ENCODE data around the gene FAR1. TPM values are rescaled to one million over a fixed set of nuclear protein-coding genes. Genes with fewer than 3 reads are reported as not detected.

Gene FAR1
- total and polyA plus RNA-seq, 12 donors = 13.7 to 51.0 (median 37.9) TPM

GRCh38 chr11:13695886-13696285 lies 27.4 kb downstream of the FAR1 start:
- H3K27me3 ChIP-seq = no peaks in the 10 kb centered on the region
- H3K36me3 ChIP-seq (replicated peaks in 1 of 2) = peaks cover 0 to 7% of the 10 kb centered on the region in 2 donors
- peaks cover 0 to 18% of the 10 kb centered on the region in 2 donors for H3K4me1 ChIP-seq (replicated peaks in 1 of 2)
- H3K27ac ChIP-seq = no peak overlapping the region
- DNase-seq = no peak
- H3K9me3 ChIP-seq (replicated peaks in 1 of 3) = no peaks in the 10 kb centered on the region
- intact Hi-C loops (cut with DNase I) = no loop called here
- no peak for TF ChIP-seq POLR2A (IDR thresholded peaks at IDR 0.05)
- no peak for TF ChIP-seq CTCF (IDR thresholded peaks at IDR 0.05)
- no peak overlapping the region for H3K4me3 ChIP-seq

- Histone ChIP-seq H3K4me1 (replicated peaks in 1 of 2) (peaks cover 0 to 18% of the 10 kb centered on the region in 2 donors), H3K36me3 (replicated peaks in 1 of 2) (peaks cover 0 to 14% of the 10 kb centered on the region in 2 donors), H3K4me3 (no peak overlapping the region), H3K9me3 (replicated peaks in 1 of 3) (no peaks in the 10 kb centered on the region), H3K27me3 (no peaks in the 10 kb centered on the region), H3K27ac (no peak overlapping the region)
- no peak for DNase-seq
- intact Hi-C loops (cut with DNase I) = no loop called here
- TF ChIP-seq POLR2A (IDR thresholded peaks at IDR 0.05) = no peak
- no peak for TF ChIP-seq CTCF (IDR thresholded peaks at IDR 0.05)
- WGBS, 4 donors = 92 to 100% (median 97%) methylated on average over 1 of the region's 1 CpG
Observed at GRCh38 chr11:13697710-13698109, 29.2 kb downstream of the FAR1 start.

GRCh38 chr11:13698132-13698531 lies 29.7 kb downstream of the FAR1 start:
- WGBS, 4 donors = 86 to 89% (median 88%) methylated on average over 2 of the region's 2 CpGs
- intact Hi-C loops (cut with DNase I) = no loop called here
- TF ChIP-seq POLR2A (IDR thresholded peaks at IDR 0.05) (no peak), CTCF (IDR thresholded peaks at IDR 0.05) (no peak)
- H3K9me3 ChIP-seq (replicated peaks in 1 of 3) = no peaks in the 10 kb centered on the region
- H3K4me3 ChIP-seq = no peak overlapping the region
- no peak for DNase-seq
- no peak overlapping the region for H3K27ac ChIP-seq
- no peaks in the 10 kb centered on the region for H3K27me3 ChIP-seq
- peaks cover 0 to 14% of the 10 kb centered on the region in 2 donors for H3K36me3 ChIP-seq (replicated peaks in 1 of 2)
- peaks cover 0 to 17% of the 10 kb centered on the region in 2 donors for H3K4me1 ChIP-seq (replicated peaks in 1 of 2)

GRCh38 chr11:13699041-13699440 lies 30.6 kb downstream of the FAR1 start:
- no peak for DNase-seq
- no peak overlapping the region for H3K4me3 ChIP-seq

More at GRCh38 chr11:13699041-13699440, 30.6 kb downstream of the FAR1 start:
- H3K36me3 ChIP-seq (replicated peaks in 1 of 2) = peaks cover 0 to 14% of the 10 kb centered on the region in 2 donors
- no peaks in the 10 kb centered on the region for H3K27me3 ChIP-seq
- intact Hi-C loops (cut with DNase I) = no loop called here
- WGBS, 4 donors = 92 to 96% (median 95%) methylated on average over 2 of the region's 2 CpGs
- H3K27ac ChIP-seq = no peak overlapping the region
- TF ChIP-seq POLR2A (IDR thresholded peaks at IDR 0.05) = no peak
- no peak for TF ChIP-seq CTCF (IDR thresholded peaks at IDR 0.05)
- peaks cover 0 to 8% of the 10 kb centered on the region in 2 donors for H3K4me1 ChIP-seq (replicated peaks in 1 of 2)
- no peaks in the 10 kb centered on the region for H3K9me3 ChIP-seq (replicated peaks in 1 of 3)

All from adrenal gland (tissue), 12 donors.